OCI-LY7 (cell line): Measurements from ENCODE around the gene PLXNC1. TPM values are rescaled to one million over a fixed set of nuclear protein-coding genes. Genes with fewer than 3 reads are reported as not detected.

Source experiments
- BruUV-seq: library from RNA; stranded (reverse); fragments of 400-500 nt; replicated peaks from 2 replicates; lab custom pipeline; 2021; lab: Mats Ljungman, UMichigan
- CTCF ChIA-PET: fragments of 300-600 bp; sonication (Branson Sonifier 250); formaldehyde crosslinking; loops from one replicate; lab custom pipeline; 2022; ENCODE audit warnings: antibody characterized with exemption; ENCODE audit not compliant: unreplicated experiment; lab: Charles Lee
- POLR2A ChIA-PET: fragments of 300-600 bp; sonication (Branson Sonifier 250); formaldehyde crosslinking; loops from one replicate; lab custom pipeline; 2022; ENCODE audit warnings: antibody characterized with exemption; lab: Charles Lee
- DNase-seq: peaks from one replicate; pipeline ENCODE4 v3.0.0-alpha.2; 2015; ENCODE audit warnings: low spot score
- H2AFZ ChIP-seq: fragments of 200-600 bp; sonication (generic), shearing (Covaris generic); 2 replicates; pipeline ENCODE4 v1.6.1; 2014; ENCODE audit warnings: mild to moderate bottlenecking, antibody characterized with exemption, low read length, moderate library complexity
- H3K27ac ChIP-seq: fragments of 200-600 bp; sonication (generic); 2 replicates; pipeline ENCODE4 v1.5.1; 2014; ENCODE audit warnings: mixed run types, low read depth, mild to moderate bottlenecking, moderate library complexity, low read length, inconsistent platforms; ENCODE audit not compliant: poor library complexity, severe bottlenecking
- H3K36me3 ChIP-seq: fragments of 200-600 bp; sonication (generic); 2 replicates; pipeline ENCODE4 v1.6.1; 2014; ENCODE audit warnings: mild to moderate bottlenecking, antibody characterized with exemption, low read length, moderate library complexity, mixed read lengths; ENCODE audit not compliant: insufficient read depth
- H3K4me1 ChIP-seq: fragments of 200-600 bp; sonication (generic); 2 replicates; pipeline ENCODE4 v1.5.1; 2014; ENCODE audit warnings: mild to moderate bottlenecking, low read length; ENCODE audit not compliant: insufficient read depth, poor library complexity, severe bottlenecking
- H3K4me2 ChIP-seq: fragments of 200-600 bp; sonication (generic); 2 replicates; pipeline ENCODE4 v1.6.1; 2014; ENCODE audit warnings: mild to moderate bottlenecking, low read length
- H3K4me3 ChIP-seq: fragments of 200-600 bp; sonication (generic); 2 replicates; pipeline ENCODE4 v1.5.1; 2014; ENCODE audit warnings: mild to moderate bottlenecking, low read depth, low read length; ENCODE audit not compliant: poor library complexity, severe bottlenecking
- H3K79me2 ChIP-seq: fragments of 200-600 bp; sonication (generic); 2 replicates; pipeline ENCODE4 v1.6.1; 2016; ENCODE audit warnings: low read depth, mild to moderate bottlenecking, low read length, moderate library complexity, mixed read lengths; ENCODE audit not compliant: insufficient read depth
- H3K9me2 ChIP-seq: fragments of 200-600 bp; sonication (generic); 2 replicates; pipeline ENCODE4 v1.6.1; 2016; ENCODE audit warnings: mild to moderate bottlenecking, low read length, mixed read lengths; ENCODE audit not compliant: insufficient read depth
- H3K9me3 ChIP-seq: fragments of 200-600 bp; sonication (generic); 2 replicates; pipeline ENCODE4 v1.6.1; 2014; ENCODE audit warnings: mild to moderate bottlenecking, mixed run types, low read length, mixed read lengths
- H4K20me1 ChIP-seq: fragments of 200-600 bp; sonication (generic); 2 replicates; pipeline ENCODE4 v1.6.1; 2014; ENCODE audit warnings: mild to moderate bottlenecking, antibody characterized with exemption, low read length, moderate library complexity, mixed read lengths; ENCODE audit not compliant: insufficient read depth
- CTCF ChIP-seq: fragments of 200-600 bp; sonication (generic); conservative IDR thresholded peaks from 2 replicates; pipeline ENCODE4 v1.5.1; 2014; ENCODE audit warnings: mild to moderate bottlenecking, antibody characterized with exemption, low read length, moderate library complexity, mixed read lengths
- EZH2phosphoT487 ChIP-seq: fragments of 200-600 bp; sonication (generic); IDR thresholded peaks from 2 replicates; pipeline ENCODE4 v1.6.1; 2018; ENCODE audit warnings: low read depth, borderline replicate concordance, mild to moderate bottlenecking, mixed run types, antibody characterized with exemption, low read length, moderate library complexity, mixed read lengths
- intact Hi-C: fragments of 100-400 bp; cut with micrococcal nuclease; formaldehyde crosslinking; loops from one replicate; pipeline ENCODE4 v1.10.0; 2022; ENCODE audit not compliant: unreplicated experiment
- total RNA-seq, 2 experiments: library from RNA; depleted of rRNA in 1 of 2; stranded (reverse); fragments of >200 nt in 1 of 2; shearing (Covaris generic) in 1 of 2; gene quantifications; 2 replicates each; pipeline ENCODE4 v1.2.3, GENCODE V29; 2014 to 2022

PLXNC1 gene
- total RNA-seq, 2 experiments from 2014 or later = 4.5 to 8.0 TPM

- POLR2A ChIA-PET = interaction anchor here (0.6 kb wide), 2 partner anchors 17 to 775 kb away, joined by 3 to 7 read pairs; no protein-coding TSS in a partner anchor
- intact Hi-C loops = no loop called here
- H3K36me3 ChIP-seq = peaks cover 70% of the 10 kb centered on the region
These were observed 178.3 kb downstream of the PLXNC1 start for GRCh38 chr12:94326727-94327126.

GRCh38 chr12:94327809-94328208, 179.4 kb downstream of the PLXNC1 start:
- H3K9me2 ChIP-seq = no peaks in the 10 kb centered on the region
- no peak for TF ChIP-seq EZH2phosphoT487
- no peak for TF ChIP-seq CTCF
- POLR2A ChIA-PET = interaction anchor here (0.7 kb wide), 1 partner anchor 121 kb away, joined by 3 read pairs; no protein-coding TSS in a partner anchor

More at GRCh38 chr12:94326727-94327126, 178.3 kb downstream of the PLXNC1 start:
- Histone ChIP-seq H4K20me1 (no peaks in the 10 kb centered on the region), H3K79me2 (no peaks in the 10 kb centered on the region), H2AFZ (no peak overlapping the region), H3K4me1 (no peaks in the 10 kb centered on the region), H3K9me2 (no peaks in the 10 kb centered on the region), H3K4me3 (no peak overlapping the region), H3K4me2 (no peak overlapping the region), H3K9me3 (no peaks in the 10 kb centered on the region), H3K27ac (no peak overlapping the region)
- no peak for DNase-seq
- no TSS peak for BruUV-seq
- CTCF ChIA-PET = no interaction called here
- TF ChIP-seq EZH2phosphoT487 = no peak
- no peak for TF ChIP-seq CTCF

GRCh38 chr12:94329366-94329765, 181.0 kb downstream of the PLXNC1 start:
- Histone ChIP-seq H3K36me3 (peaks cover 51% of the 10 kb centered on the region), H2AFZ (no peak overlapping the region), H3K27ac (no peak overlapping the region), H3K9me3 (no peaks in the 10 kb centered on the region), H3K4me3 (no peak overlapping the region), H3K4me2 (no peak overlapping the region), H3K79me2 (no peaks in the 10 kb centered on the region), H3K9me2 (no peaks in the 10 kb centered on the region), H3K4me1 (no peaks in the 10 kb centered on the region), H4K20me1 (no peaks in the 10 kb centered on the region)
- TF ChIP-seq EZH2phosphoT487 (no peak), CTCF (peak; percentile 64)
- no peak for DNase-seq
- POLR2A ChIA-PET = interaction anchor here (1.2 kb wide), 1 partner anchor 8 kb away, joined by 3 read pairs; no protein-coding TSS in a partner anchor
- BruUV-seq = no TSS peak
- intact Hi-C loops = loop anchor here (2.0 kb wide), 1 partner anchor 203 kb away; no protein-coding TSS in a partner anchor
- CTCF ChIA-PET = no interaction called here

More at GRCh38 chr12:94327809-94328208, 179.4 kb downstream of the PLXNC1 start:
- Histone ChIP-seq H3K4me2 (no peak overlapping the region), H3K79me2 (no peaks in the 10 kb centered on the region), H3K27ac (no peak overlapping the region), H4K20me1 (no peaks in the 10 kb centered on the region), H2AFZ (no peak overlapping the region), H3K4me1 (no peaks in the 10 kb centered on the region), H3K4me3 (no peak overlapping the region), H3K36me3 (peaks cover 63% of the 10 kb centered on the region), H3K9me3 (no peaks in the 10 kb centered on the region)
- intact Hi-C loops = loop anchor here (2.0 kb wide), 1 partner anchor 205 kb away; no protein-coding TSS in a partner anchor
- no peak for DNase-seq
- CTCF ChIA-PET = no interaction called here
- BruUV-seq = no TSS peak
